Measurements from ENCODE around the gene NECTIN1. TPM values are rescaled to one million over a fixed set of nuclear protein-coding genes. Genes with fewer than 3 reads are reported as not detected.
A peak's percentile ranks its signal among the peaks of the same experiment; 100 is the strongest.

The NECTIN1 gene
- total and polyA plus RNA-seq, 4 donors, result 9.1 to 68.5 (median 45.3) TPM

- no peak for DNase-seq (ENCODE audit: low read depth in 4 of 6, low spot score in 6 of 6)
- Histone ChIP-seq H3K4me1 (ENCODE audit: control insufficient read depth, insufficient read depth, low read length) (peaks cover 11% of the 10 kb centered on the region), H3K27me3 (ENCODE audit: control insufficient read depth, insufficient read depth, low read length) (no peaks in the 10 kb centered on the region), H3K27ac (ENCODE audit: low read depth, low read length) (no peak overlapping the region), H3K36me3 (ENCODE audit: control insufficient read depth, insufficient read depth, low read length) (no peaks in the 10 kb centered on the region), H3K9me3 (ENCODE audit: control insufficient read depth, insufficient read depth, low read length) (no peaks in the 10 kb centered on the region), H3K4me3 (ENCODE audit: low read depth, low read length) (no peak overlapping the region)
- 66% methylated on average over 13 of the region's 13 CpGs for WGBS (ENCODE audit: insufficient coverage)
Observed at GRCh38 chr11:119617340-119617713, 111.7 kb downstream of the NECTIN1 start.

- no peak for DNase-seq (ENCODE audit: low read depth in 4 of 6, low spot score in 6 of 6)
- Histone ChIP-seq H3K9me3 (ENCODE audit: control insufficient read depth, insufficient read depth, low read length) (no peaks in the 10 kb centered on the region), H3K27me3 (ENCODE audit: control insufficient read depth, insufficient read depth, low read length) (no peaks in the 10 kb centered on the region), H3K36me3 (ENCODE audit: control insufficient read depth, insufficient read depth, low read length) (no peaks in the 10 kb centered on the region), H3K4me3 (ENCODE audit: low read depth, low read length) (no peak overlapping the region), H3K27ac (ENCODE audit: low read depth, low read length) (no peak overlapping the region), H3K4me1 (ENCODE audit: control insufficient read depth, insufficient read depth, low read length) (peaks cover 11% of the 10 kb centered on the region)
- 84% methylated on average over 9 of the region's 9 CpGs for WGBS (ENCODE audit: insufficient coverage)
Observed at GRCh38 chr11:119616586-119617339, 112.2 kb downstream of the NECTIN1 start.

- Histone ChIP-seq H3K4me3 (ENCODE audit: low read depth, low read length) (no peak overlapping the region), H3K27me3 (ENCODE audit: control insufficient read depth, insufficient read depth, low read length) (no peaks in the 10 kb centered on the region), H3K27ac (ENCODE audit: low read depth, low read length) (no peak overlapping the region), H3K9me3 (ENCODE audit: control insufficient read depth, insufficient read depth, low read length) (no peaks in the 10 kb centered on the region), H3K36me3 (ENCODE audit: control insufficient read depth, insufficient read depth, low read length) (no peaks in the 10 kb centered on the region), H3K4me1 (ENCODE audit: control insufficient read depth, insufficient read depth, low read length) (peaks cover 11% of the 10 kb centered on the region)
- DNase-seq (ENCODE audit: low read depth in 4 of 6, low spot score in 6 of 6), result no peak
Observed at GRCh38 chr11:119615882-119616196, 113.2 kb downstream of the NECTIN1 start.

GRCh38 chr11:119615003-119615881 lies 113.8 kb downstream of the NECTIN1 start:
- no peaks in the 10 kb centered on the region for H3K27me3 ChIP-seq (ENCODE audit: control insufficient read depth, insufficient read depth, low read length)
- H3K27ac ChIP-seq (ENCODE audit: low read depth, low read length), result no peak overlapping the region
- H3K4me1 ChIP-seq (ENCODE audit: control insufficient read depth, insufficient read depth, low read length), result peaks cover 11% of the 10 kb centered on the region
- DNase-seq (ENCODE audit: low read depth in 4 of 6, low spot score in 6 of 6), result peak in 1 of 6 donors; percentile 23
- H3K4me3 ChIP-seq (ENCODE audit: low read depth, low read length), result no peak overlapping the region
- no peaks in the 10 kb centered on the region for H3K9me3 ChIP-seq (ENCODE audit: control insufficient read depth, insufficient read depth, low read length)
- H3K36me3 ChIP-seq (ENCODE audit: control insufficient read depth, insufficient read depth, low read length), result no peaks in the 10 kb centered on the region
- 81% methylated on average over 3 of the region's 9 CpGs for WGBS (ENCODE audit: insufficient coverage)

- no peak for DNase-seq (ENCODE audit: low read depth in 4 of 6, low spot score in 6 of 6)
- Histone ChIP-seq H3K27ac (ENCODE audit: low read depth, low read length) (no peak overlapping the region), H3K4me3 (ENCODE audit: low read depth, low read length) (no peak overlapping the region), H3K27me3 (ENCODE audit: control insufficient read depth, insufficient read depth, low read length) (no peaks in the 10 kb centered on the region), H3K4me1 (ENCODE audit: control insufficient read depth, insufficient read depth, low read length) (peaks cover 11% of the 10 kb centered on the region), H3K36me3 (ENCODE audit: control insufficient read depth, insufficient read depth, low read length) (no peaks in the 10 kb centered on the region), H3K9me3 (ENCODE audit: control insufficient read depth, insufficient read depth, low read length) (no peaks in the 10 kb centered on the region)
- WGBS (ENCODE audit: insufficient coverage), result 87% methylated on average over 4 of the region's 6 CpGs
Observed at GRCh38 chr11:119614222-119615002, 114.6 kb downstream of the NECTIN1 start.

- no peaks in the 10 kb centered on the region for H3K36me3 ChIP-seq (ENCODE audit: control insufficient read depth, insufficient read depth, low read length)
- no peaks in the 10 kb centered on the region for H3K9me3 ChIP-seq (ENCODE audit: control insufficient read depth, insufficient read depth, low read length)
- H3K27me3 ChIP-seq (ENCODE audit: control insufficient read depth, insufficient read depth, low read length), result no peaks in the 10 kb centered on the region
- H3K27ac ChIP-seq (ENCODE audit: low read depth, low read length), result no peak overlapping the region
- WGBS (ENCODE audit: insufficient coverage), result 94% methylated on average over 6 of the region's 6 CpGs
- DNase-seq (ENCODE audit: low read depth in 4 of 6, low spot score in 6 of 6), result no peak
- peaks cover 10% of the 10 kb centered on the region for H3K4me1 ChIP-seq (ENCODE audit: control insufficient read depth, insufficient read depth, low read length)
- no peak overlapping the region for H3K4me3 ChIP-seq (ENCODE audit: low read depth, low read length)
Observed at GRCh38 chr11:119612814-119613213, 116.2 kb downstream of the NECTIN1 start.

GRCh38 chr11:119610836-119611426 lies 118.1 kb downstream of the NECTIN1 start:
- no peaks in the 10 kb centered on the region for H3K9me3 ChIP-seq (ENCODE audit: control insufficient read depth, insufficient read depth, low read length)

GRCh38 chr11:119608781-119609180 lies 120.2 kb downstream of the NECTIN1 start:
- Histone ChIP-seq H3K4me1 (ENCODE audit: control insufficient read depth, insufficient read depth, low read length) (peaks cover 6% of the 10 kb centered on the region), H3K9me3 (ENCODE audit: control insufficient read depth, insufficient read depth, low read length) (no peaks in the 10 kb centered on the region), H3K4me3 (ENCODE audit: low read depth, low read length) (no peak overlapping the region), H3K27ac (ENCODE audit: low read depth, low read length) (peak overlapping the region; percentile 10), H3K27me3 (ENCODE audit: control insufficient read depth, insufficient read depth, low read length) (no peaks in the 10 kb centered on the region), H3K36me3 (ENCODE audit: control insufficient read depth, insufficient read depth, low read length) (no peaks in the 10 kb centered on the region)
- DNase-seq (ENCODE audit: low read depth in 4 of 6, low spot score in 6 of 6), result no peak
- 50% methylated on average over 1 of the region's 4 CpGs for WGBS (ENCODE audit: insufficient coverage)

More at GRCh38 chr11:119610836-119611426, 118.1 kb downstream of the NECTIN1 start:
- H3K27ac ChIP-seq (ENCODE audit: low read depth, low read length), result no peak overlapping the region
- no peaks in the 10 kb centered on the region for H3K36me3 ChIP-seq (ENCODE audit: control insufficient read depth, insufficient read depth, low read length)
- H3K4me3 ChIP-seq (ENCODE audit: low read depth, low read length), result no peak overlapping the region
- 89% methylated on average over 1 of the region's 5 CpGs for WGBS (ENCODE audit: insufficient coverage)
- H3K4me1 ChIP-seq (ENCODE audit: control insufficient read depth, insufficient read depth, low read length), result peaks cover 3% of the 10 kb centered on the region
- H3K27me3 ChIP-seq (ENCODE audit: control insufficient read depth, insufficient read depth, low read length), result no peaks in the 10 kb centered on the region
- no peak for DNase-seq (ENCODE audit: low read depth in 4 of 6, low spot score in 6 of 6)

- DNase-seq (ENCODE audit: low read depth in 4 of 6, low spot score in 6 of 6), result no peak
- Histone ChIP-seq H3K4me1 (ENCODE audit: control insufficient read depth, insufficient read depth, low read length) (peaks cover 6% of the 10 kb centered on the region), H3K27me3 (ENCODE audit: control insufficient read depth, insufficient read depth, low read length) (no peaks in the 10 kb centered on the region), H3K27ac (ENCODE audit: low read depth, low read length) (peak overlapping the region; percentile 10), H3K36me3 (ENCODE audit: control insufficient read depth, insufficient read depth, low read length) (no peaks in the 10 kb centered on the region), H3K4me3 (ENCODE audit: low read depth, low read length) (no peak overlapping the region), H3K9me3 (ENCODE audit: control insufficient read depth, insufficient read depth, low read length) (no peaks in the 10 kb centered on the region)
- WGBS (ENCODE audit: insufficient coverage), result 70% methylated on average over 5 of the region's 6 CpGs
Observed at GRCh38 chr11:119608201-119608600, 120.8 kb downstream of the NECTIN1 start.

Measured in spinal cord (tissue), 10 donors.